ENCODE measurements around the gene CD247.

Gene CD247

GRCh38 chr1:167490765-167491164 is 27.6 kb downstream of the CD247 start:
- no peak for DNase-seq (ENCODE audit: low read depth)
- H3K4me3 ChIP-seq (ENCODE audit: control insufficient read depth, low read depth, low read length) = no peak overlapping the region
- TF ChIP-seq CTCF (conservative IDR thresholded peaks at IDR 0.05; ENCODE audit: control insufficient read depth, insufficient read depth, low read depth, low read length) = no peak

- no peak overlapping the region for H3K4me3 ChIP-seq (ENCODE audit: control insufficient read depth, low read depth, low read length)
- no peak for TF ChIP-seq CTCF (conservative IDR thresholded peaks at IDR 0.05; ENCODE audit: control insufficient read depth, insufficient read depth, low read depth, low read length)
- DNase-seq (ENCODE audit: low read depth) = no peak
These were observed 28.6 kb downstream of the CD247 start for GRCh38 chr1:167489571-167490340.

GRCh38 chr1:167488786-167489185 is 29.5 kb downstream of the CD247 start:
- no peak for DNase-seq (ENCODE audit: low read depth)
- no peak overlapping the region for H3K4me3 ChIP-seq (ENCODE audit: control insufficient read depth, low read depth, low read length)
- TF ChIP-seq CTCF (conservative IDR thresholded peaks at IDR 0.05; ENCODE audit: control insufficient read depth, insufficient read depth, low read depth, low read length) = no peak

GRCh38 chr1:167487614-167488013 is 30.7 kb downstream of the CD247 start:
- DNase-seq (ENCODE audit: low read depth) = no peak
- H3K4me3 ChIP-seq (ENCODE audit: control insufficient read depth, low read depth, low read length) = no peak overlapping the region
- TF ChIP-seq CTCF (conservative IDR thresholded peaks at IDR 0.05; ENCODE audit: control insufficient read depth, insufficient read depth, low read depth, low read length) = no peak

GRCh38 chr1:167486090-167486824 is 32.1 kb downstream of the CD247 start:
- H3K4me3 ChIP-seq (ENCODE audit: control insufficient read depth, low read depth, low read length) = no peak overlapping the region
- peak; percentile 14 for DNase-seq (ENCODE audit: low read depth)
- no peak for TF ChIP-seq CTCF (conservative IDR thresholded peaks at IDR 0.05; ENCODE audit: control insufficient read depth, insufficient read depth, low read depth, low read length)

- no peak for TF ChIP-seq CTCF (conservative IDR thresholded peaks at IDR 0.05; ENCODE audit: control insufficient read depth, insufficient read depth, low read depth, low read length)
- no peak overlapping the region for H3K4me3 ChIP-seq (ENCODE audit: control insufficient read depth, low read depth, low read length)
- DNase-seq (ENCODE audit: low read depth) = no peak
These were observed 33.4 kb downstream of the CD247 start for GRCh38 chr1:167484726-167485502.
